ENCODE data around the gene P4HA1. TPM values are rescaled to one million over a fixed set of nuclear protein-coding genes. Genes with fewer than 3 reads are reported as not detected.

P4HA1 gene
- total RNA-seq, 1 experiment from 2014 or later: 34.4 TPM

- TF ChIP-seq ZNF121 (CRISPR knock-in tag; IDR thresholded peaks at IDR 0.05) (peak; percentile 87), NR2C2 (CRISPR knock-in tag; IDR thresholded peaks at IDR 0.05) (no peak)
- CTCF ChIA-PET: interaction anchor here (1.2 kb wide), 1 partner anchor 13 kb away, joined by 3 read pairs; the partner anchor contains the start of gene P4HA1
- POLR2A ChIA-PET: interaction anchor here (0.7 kb wide), 1 partner anchor 10 kb away, joined by 3 read pairs; no protein-coding TSS in a partner anchor
Observed at GRCh38 chr10:73084209-73084608, 12.5 kb downstream of the P4HA1 start.

DNA sequence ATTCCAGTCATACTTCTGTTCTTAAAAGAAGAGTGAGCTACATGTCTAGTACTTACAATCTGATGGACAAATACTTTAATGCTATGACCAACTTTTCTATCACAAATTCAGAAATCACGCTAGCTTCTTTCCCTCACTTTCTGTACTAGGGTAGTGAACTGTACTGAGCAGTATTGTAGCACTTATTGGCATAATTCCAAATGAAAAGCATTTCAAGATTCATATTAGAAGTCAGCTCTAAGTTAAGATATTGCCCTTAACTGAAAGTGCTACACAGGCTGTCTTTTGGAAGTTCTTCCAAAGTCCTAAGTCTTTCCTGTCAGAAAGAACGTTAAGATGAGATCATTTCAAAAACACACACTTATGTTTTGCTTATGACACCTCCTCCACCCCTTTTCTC is 13.4 kb downstream of the P4HA1 start:
- no peak overlapping the region for H3K27ac Mint-ChIP-seq
- ATAC-seq: no peak
- no peak overlapping the region for H3K4me3 Mint-ChIP-seq
- H3K9me3 Mint-ChIP-seq: no peaks in the 10 kb centered on the region
- ChIA-PET POLR2A (no interaction called here), CTCF (interaction anchor here (0.6 to 1.0 kb wide), 2 partner anchors 14 to 22 kb away, joined by 3 read pairs; partner anchors contain the start of gene P4HA1)
- no peaks in the 10 kb centered on the region for H3K27me3 Mint-ChIP-seq (ENCODE audit: low read depth)
- DNase-seq (ENCODE audit: low spot score): no peak
- TF ChIP-seq MXD4 (CRISPR knock-in tag; IDR thresholded peaks at IDR 0.05; ENCODE audit: borderline replicate concordance): no peak
- TF ChIP-seq PREB (CRISPR knock-in tag; IDR thresholded peaks at IDR 0.05; ENCODE audit: borderline replicate concordance): no peak
- TF ChIP-seq, protein P1, sequence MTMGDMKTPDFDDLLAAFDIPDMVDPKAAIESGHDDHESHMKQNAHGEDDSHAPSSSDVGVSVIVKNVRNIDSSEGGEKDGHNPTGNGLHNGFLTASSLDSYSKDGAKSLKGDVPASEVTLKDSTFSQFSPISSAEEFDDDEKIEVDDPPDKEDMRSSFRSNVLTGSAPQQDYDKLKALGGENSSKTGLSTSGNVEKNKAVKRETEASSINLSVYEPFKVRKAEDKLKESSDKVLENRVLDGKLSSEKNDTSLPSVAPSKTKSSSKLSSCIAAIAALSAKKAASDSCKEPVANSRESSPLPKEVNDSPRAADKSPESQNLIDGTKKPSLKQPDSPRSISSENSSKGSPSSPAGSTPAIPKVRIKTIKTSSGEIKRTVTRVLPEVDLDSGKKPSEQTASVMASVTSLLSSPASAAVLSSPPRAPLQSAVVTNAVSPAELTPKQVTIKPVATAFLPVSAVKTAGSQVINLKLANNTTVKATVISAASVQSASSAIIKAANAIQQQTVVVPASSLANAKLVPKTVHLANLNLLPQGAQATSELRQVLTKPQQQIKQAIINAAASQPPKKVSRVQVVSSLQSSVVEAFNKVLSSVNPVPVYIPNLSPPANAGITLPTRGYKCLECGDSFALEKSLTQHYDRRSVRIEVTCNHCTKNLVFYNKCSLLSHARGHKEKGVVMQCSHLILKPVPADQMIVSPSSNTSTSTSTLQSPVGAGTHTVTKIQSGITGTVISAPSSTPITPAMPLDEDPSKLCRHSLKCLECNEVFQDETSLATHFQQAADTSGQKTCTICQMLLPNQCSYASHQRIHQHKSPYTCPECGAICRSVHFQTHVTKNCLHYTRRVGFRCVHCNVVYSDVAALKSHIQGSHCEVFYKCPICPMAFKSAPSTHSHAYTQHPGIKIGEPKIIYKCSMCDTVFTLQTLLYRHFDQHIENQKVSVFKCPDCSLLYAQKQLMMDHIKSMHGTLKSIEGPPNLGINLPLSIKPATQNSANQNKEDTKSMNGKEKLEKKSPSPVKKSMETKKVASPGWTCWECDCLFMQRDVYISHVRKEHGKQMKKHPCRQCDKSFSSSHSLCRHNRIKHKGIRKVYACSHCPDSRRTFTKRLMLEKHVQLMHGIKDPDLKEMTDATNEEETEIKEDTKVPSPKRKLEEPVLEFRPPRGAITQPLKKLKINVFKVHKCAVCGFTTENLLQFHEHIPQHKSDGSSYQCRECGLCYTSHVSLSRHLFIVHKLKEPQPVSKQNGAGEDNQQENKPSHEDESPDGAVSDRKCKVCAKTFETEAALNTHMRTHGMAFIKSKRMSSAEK (CRISPR knock-in tag; IDR thresholded peaks at IDR 0.05; ENCODE audit: borderline replicate concordance): no peak
- no peak for TF ChIP-seq GABPB1 (CRISPR knock-in tag; IDR thresholded peaks at IDR 0.05)
- H3K36me3 Mint-ChIP-seq: no peaks in the 10 kb centered on the region
- peaks cover 5% of the 10 kb centered on the region for H3K4me1 Mint-ChIP-seq

More at GRCh38 chr10:73084209-73084608, 12.5 kb downstream of the P4HA1 start:
- ATAC-seq (no peak), DNase-seq (ENCODE audit: low spot score) (no peak)
- Mint-ChIP-seq H3K36me3 (no peaks in the 10 kb centered on the region), H3K4me1 (peaks cover 5% of the 10 kb centered on the region), H3K27me3 (ENCODE audit: low read depth) (no peaks in the 10 kb centered on the region), H3K4me3 (no peak overlapping the region), H3K27ac (no peak overlapping the region), H3K9me3 (no peaks in the 10 kb centered on the region)

- no peak overlapping the region for H3K27ac Mint-ChIP-seq
- POLR2A ChIA-PET: no interaction called here
- CTCF ChIA-PET: interaction anchor here (0.8 to 1.2 kb wide), 3 partner anchors 16 to 19 kb away, joined by 3 to 4 read pairs (median 3); partner anchors contain the start of gene P4HA1
- DNase-seq (ENCODE audit: low spot score) (no peak), ATAC-seq (no peak)
- no peaks in the 10 kb centered on the region for H3K27me3 Mint-ChIP-seq (ENCODE audit: low read depth)
- H3K4me3 Mint-ChIP-seq: no peak overlapping the region
- H3K9me3 Mint-ChIP-seq: no peaks in the 10 kb centered on the region
- H3K36me3 Mint-ChIP-seq: no peaks in the 10 kb centered on the region
- H3K4me1 Mint-ChIP-seq: peaks cover 7% of the 10 kb centered on the region
- TF ChIP-seq ESRRA (CRISPR knock-in tag; IDR thresholded peaks at IDR 0.05; ENCODE audit: borderline replicate concordance): no peak
- TF ChIP-seq, protein P2, sequence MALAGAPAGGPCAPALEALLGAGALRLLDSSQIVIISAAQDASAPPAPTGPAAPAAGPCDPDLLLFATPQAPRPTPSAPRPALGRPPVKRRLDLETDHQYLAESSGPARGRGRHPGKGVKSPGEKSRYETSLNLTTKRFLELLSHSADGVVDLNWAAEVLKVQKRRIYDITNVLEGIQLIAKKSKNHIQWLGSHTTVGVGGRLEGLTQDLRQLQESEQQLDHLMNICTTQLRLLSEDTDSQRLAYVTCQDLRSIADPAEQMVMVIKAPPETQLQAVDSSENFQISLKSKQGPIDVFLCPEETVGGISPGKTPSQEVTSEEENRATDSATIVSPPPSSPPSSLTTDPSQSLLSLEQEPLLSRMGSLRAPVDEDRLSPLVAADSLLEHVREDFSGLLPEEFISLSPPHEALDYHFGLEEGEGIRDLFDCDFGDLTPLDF (CRISPR knock-in tag; IDR thresholded peaks at IDR 0.05): no peak
- TF ChIP-seq USF1 (CRISPR knock-in tag; IDR thresholded peaks at IDR 0.05): no peak
- TF ChIP-seq NFATC4 (CRISPR knock-in tag; IDR thresholded peaks at IDR 0.05): no peak
- no peak for TF ChIP-seq ZNF396 (CRISPR knock-in tag; IDR thresholded peaks at IDR 0.05; ENCODE audit: borderline replicate concordance)
- no peak for TF ChIP-seq MYBL2 (CRISPR knock-in tag; IDR thresholded peaks at IDR 0.05)
- TF ChIP-seq, protein P3, sequence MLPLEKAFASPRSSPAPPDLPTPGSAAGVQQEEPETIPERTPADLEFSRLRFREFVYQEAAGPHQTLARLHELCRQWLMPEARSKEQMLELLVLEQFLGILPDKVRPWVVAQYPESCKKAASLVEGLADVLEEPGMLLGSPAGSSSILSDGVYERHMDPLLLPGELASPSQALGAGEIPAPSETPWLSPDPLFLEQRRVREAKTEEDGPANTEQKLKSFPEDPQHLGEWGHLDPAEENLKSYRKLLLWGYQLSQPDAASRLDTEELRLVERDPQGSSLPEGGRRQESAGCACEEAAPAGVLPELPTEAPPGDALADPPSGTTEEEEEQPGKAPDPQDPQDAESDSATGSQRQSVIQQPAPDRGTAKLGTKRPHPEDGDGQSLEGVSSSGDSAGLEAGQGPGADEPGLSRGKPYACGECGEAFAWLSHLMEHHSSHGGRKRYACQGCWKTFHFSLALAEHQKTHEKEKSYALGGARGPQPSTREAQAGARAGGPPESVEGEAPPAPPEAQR (CRISPR knock-in tag; IDR thresholded peaks at IDR 0.05): no peak
Observed at GRCh38 chr10:73079779-73080541, 16.7 kb downstream of the P4HA1 start.

Measured in WTC11 (cell line).